ENCODE results near the gene PRKD2. TPM values are rescaled to one million over a fixed set of nuclear protein-coding genes. Genes with fewer than 3 reads are reported as not detected.

Gene PRKD2
- total and polyA plus RNA-seq, 2 experiments from 2014 or later = 53.8 to 68.0 TPM

DNA sequence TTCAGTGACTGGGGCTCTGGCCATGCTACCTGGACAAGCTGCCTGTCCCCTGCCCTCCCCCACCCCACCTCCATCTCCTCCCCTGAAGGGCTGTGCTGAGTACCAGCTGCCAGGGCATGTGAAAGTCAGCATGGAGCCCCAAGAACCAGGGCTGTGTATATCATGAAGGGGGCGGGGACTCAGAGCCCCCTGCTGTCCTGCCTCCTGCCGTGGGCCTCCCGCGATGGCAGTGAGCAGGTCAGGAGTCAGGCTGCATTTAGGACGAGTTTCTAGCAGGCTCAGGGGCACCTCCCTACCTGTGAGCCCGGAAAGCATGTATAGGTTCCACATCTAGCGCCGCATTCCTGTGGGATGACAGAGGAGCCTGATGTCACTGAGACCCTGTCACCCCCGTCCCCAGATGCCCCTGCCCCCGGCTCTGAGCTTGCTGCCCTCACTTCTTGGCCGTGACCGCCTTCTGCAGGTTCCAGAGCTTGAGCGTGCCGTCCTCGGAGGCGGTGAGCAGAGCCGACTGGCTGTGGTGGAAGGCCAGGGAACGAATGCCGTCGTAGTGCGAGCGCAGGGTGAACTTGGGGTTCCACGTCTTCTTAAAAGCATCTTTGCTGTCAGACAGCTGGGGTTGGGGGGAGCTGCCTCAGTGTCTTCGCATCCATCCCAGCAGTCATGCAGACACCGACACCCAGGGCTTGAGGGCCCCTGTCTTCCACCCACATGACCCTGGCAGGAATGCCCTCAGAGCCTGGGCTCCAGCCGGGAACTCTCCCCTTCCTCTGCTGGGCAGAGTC lies 8.3 kb upstream of the PRKD2 start:
- H3K9me3 Mint-ChIP-seq = peaks cover 3% of the 10 kb centered on the region; the same call in 1 of the 3 replicates
- no peak overlapping the region for H3K27ac Mint-ChIP-seq
- Histone ChIP-seq H2AFZ (no peak overlapping the region), H4K20me1 (replicated peaks; ENCODE audit: insufficient read depth) (peaks cover 14% of the 10 kb centered on the region), H3K79me2 (replicated peaks; ENCODE audit: insufficient read depth) (0 out of 2 replicates have a peak, but pooled peaks cover 7% of the 10 kb centered on the region), H3K4me2 (no peak overlapping the region), H3K9me2 (ENCODE audit: insufficient read depth) (no peaks in the 10 kb centered on the region), H3K27me3 (ENCODE audit: insufficient read depth) (no peaks in the 10 kb centered on the region), H3K4me1 (ENCODE audit: insufficient read depth) (no peaks in the 10 kb centered on the region), H3K27ac (ENCODE audit: low read depth) (no peak overlapping the region), H3F3A (replicated peaks; ENCODE audit: low read depth) (peaks cover 3% of the 10 kb centered on the region; the same call in 1 of the 2 replicates), H3K36me3 (ENCODE audit: insufficient read depth) (peaks cover 15% of the 10 kb centered on the region; the same call in 1 of the 2 replicates), H3K4me3 (no peak overlapping the region)
- no peak for DNase-seq (ENCODE audit: low spot score)
- H3K36me3 Mint-ChIP-seq (ENCODE audit: low read depth) = peaks cover 78% of the 10 kb centered on the region
- peaks cover 24% of the 10 kb centered on the region for H3K4me1 Mint-ChIP-seq
- H3K27me3 Mint-ChIP-seq (ENCODE audit: insufficient read depth, low read depth, poor library complexity) = peaks cover 11% of the 10 kb centered on the region
- no peak for TF ChIP-seq CREB1 (CRISPR knock-in tag; IDR thresholded peaks at IDR 0.05; ENCODE audit: low read depth)
- no peak for TF ChIP-seq ZNF114 (CRISPR knock-in tag; IDR thresholded peaks at IDR 0.05)
- TF ChIP-seq POLR2AphosphoS5 (IDR thresholded peaks at IDR 0.05; ENCODE audit: low read depth) = no peak
- TF ChIP-seq, protein P1, sequence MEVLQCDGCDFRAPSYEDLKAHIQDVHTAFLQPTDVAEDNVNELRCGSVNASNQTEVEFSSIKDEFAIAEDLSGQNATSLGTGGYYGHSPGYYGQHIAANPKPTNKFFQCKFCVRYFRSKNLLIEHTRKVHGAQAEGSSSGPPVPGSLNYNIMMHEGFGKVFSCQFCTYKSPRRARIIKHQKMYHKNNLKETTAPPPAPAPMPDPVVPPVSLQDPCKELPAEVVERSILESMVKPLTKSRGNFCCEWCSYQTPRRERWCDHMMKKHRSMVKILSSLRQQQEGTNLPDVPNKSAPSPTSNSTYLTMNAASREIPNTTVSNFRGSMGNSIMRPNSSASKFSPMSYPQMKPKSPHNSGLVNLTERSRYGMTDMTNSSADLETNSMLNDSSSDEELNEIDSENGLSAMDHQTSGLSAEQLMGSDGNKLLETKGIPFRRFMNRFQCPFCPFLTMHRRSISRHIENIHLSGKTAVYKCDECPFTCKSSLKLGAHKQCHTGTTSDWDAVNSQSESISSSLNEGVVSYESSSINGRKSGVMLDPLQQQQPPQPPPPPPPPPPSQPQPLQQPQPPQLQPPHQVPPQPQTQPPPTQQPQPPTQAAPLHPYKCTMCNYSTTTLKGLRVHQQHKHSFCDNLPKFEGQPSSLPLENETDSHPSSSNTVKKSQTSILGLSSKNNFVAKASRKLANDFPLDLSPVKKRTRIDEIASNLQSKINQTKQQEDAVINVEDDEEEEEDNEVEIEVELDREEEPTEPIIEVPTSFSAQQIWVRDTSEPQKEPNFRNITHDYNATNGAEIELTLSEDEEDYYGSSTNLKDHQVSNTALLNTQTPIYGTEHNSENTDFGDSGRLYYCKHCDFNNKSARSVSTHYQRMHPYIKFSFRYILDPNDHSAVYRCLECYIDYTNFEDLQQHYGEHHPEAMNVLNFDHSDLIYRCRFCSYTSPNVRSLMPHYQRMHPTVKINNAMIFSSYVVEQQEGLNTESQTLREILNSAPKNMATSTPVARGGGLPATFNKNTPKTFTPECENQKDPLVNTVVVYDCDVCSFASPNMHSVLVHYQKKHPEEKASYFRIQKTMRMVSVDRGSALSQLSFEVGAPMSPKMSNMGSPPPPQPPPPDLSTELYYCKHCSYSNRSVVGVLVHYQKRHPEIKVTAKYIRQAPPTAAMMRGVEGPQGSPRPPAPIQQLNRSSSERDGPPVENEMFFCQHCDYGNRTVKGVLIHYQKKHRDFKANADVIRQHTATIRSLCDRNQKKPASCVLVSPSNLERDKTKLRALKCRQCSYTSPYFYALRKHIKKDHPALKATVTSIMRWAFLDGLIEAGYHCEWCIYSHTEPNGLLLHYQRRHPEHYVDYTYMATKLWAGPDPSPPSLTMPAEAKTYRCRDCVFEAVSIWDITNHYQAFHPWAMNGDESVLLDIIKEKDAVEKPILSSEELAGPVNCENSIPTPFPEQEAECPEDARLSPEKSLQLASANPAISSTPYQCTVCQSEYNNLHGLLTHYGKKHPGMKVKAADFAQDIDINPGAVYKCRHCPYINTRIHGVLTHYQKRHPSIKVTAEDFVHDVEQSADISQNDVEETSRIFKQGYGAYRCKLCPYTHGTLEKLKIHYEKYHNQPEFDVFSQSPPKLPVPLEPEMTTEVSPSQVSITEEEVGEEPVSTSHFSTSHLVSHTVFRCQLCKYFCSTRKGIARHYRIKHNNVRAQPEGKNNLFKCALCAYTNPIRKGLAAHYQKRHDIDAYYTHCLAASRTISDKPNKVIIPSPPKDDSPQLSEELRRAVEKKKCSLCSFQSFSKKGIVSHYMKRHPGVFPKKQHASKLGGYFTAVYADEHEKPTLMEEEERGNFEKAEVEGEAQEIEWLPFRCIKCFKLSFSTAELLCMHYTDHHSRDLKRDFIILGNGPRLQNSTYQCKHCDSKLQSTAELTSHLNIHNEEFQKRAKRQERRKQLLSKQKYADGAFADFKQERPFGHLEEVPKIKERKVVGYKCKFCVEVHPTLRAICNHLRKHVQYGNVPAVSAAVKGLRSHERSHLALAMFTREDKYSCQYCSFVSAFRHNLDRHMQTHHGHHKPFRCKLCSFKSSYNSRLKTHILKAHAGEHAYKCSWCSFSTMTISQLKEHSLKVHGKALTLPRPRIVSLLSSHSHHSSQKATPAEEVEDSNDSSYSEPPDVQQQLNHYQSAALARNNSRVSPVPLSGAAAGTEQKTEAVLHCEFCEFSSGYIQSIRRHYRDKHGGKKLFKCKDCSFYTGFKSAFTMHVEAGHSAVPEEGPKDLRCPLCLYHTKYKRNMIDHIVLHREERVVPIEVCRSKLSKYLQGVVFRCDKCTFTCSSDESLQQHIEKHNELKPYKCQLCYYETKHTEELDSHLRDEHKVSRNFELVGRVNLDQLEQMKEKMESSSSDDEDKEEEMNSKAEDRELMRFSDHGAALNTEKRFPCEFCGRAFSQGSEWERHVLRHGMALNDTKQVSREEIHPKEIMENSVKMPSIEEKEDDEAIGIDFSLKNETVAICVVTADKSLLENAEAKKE (CRISPR knock-in tag; IDR thresholded peaks at IDR 0.05) = no peak
- TF ChIP-seq, protein P2, sequence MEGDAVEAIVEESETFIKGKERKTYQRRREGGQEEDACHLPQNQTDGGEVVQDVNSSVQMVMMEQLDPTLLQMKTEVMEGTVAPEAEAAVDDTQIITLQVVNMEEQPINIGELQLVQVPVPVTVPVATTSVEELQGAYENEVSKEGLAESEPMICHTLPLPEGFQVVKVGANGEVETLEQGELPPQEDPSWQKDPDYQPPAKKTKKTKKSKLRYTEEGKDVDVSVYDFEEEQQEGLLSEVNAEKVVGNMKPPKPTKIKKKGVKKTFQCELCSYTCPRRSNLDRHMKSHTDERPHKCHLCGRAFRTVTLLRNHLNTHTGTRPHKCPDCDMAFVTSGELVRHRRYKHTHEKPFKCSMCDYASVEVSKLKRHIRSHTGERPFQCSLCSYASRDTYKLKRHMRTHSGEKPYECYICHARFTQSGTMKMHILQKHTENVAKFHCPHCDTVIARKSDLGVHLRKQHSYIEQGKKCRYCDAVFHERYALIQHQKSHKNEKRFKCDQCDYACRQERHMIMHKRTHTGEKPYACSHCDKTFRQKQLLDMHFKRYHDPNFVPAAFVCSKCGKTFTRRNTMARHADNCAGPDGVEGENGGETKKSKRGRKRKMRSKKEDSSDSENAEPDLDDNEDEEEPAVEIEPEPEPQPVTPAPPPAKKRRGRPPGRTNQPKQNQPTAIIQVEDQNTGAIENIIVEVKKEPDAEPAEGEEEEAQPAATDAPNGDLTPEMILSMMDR (conservative IDR thresholded peaks at IDR 0.05; ENCODE audit: low read depth in 2 of 2) = no peak
- no peak for TF ChIP-seq EZH2 (IDR thresholded peaks at IDR 0.05; ENCODE audit: low read depth, unreplicated experiment)
- TF ChIP-seq NANOG (IDR thresholded peaks at IDR 0.05; ENCODE audit: borderline replicate concordance) = no peak
- ATAC-seq = no peak
- no peak overlapping the region for H3K4me3 Mint-ChIP-seq
